IPS-20b (cell line): ENCODE measurements around the gene ZDHHC17.

Experiments
- H3K27ac ChIP-seq: one replicate; pipeline ENCODE4 v1.5.1; 2013; ENCODE audit warnings: low read length
- H3K27me3 ChIP-seq: 2 replicates; pipeline ENCODE4 v1.6.1; 2013; ENCODE audit warnings: mild to moderate bottlenecking, low read length, inconsistent platforms; ENCODE audit not compliant: insufficient read depth
- H3K36me3 ChIP-seq: 2 replicates; pipeline ENCODE4 v1.6.1; 2013; ENCODE audit warnings: low read depth, mild to moderate bottlenecking, inconsistent platforms, low read length, moderate library complexity; ENCODE audit not compliant: insufficient read depth
- H3K4me1 ChIP-seq: 2 replicates; pipeline ENCODE4 v1.6.1; 2013; ENCODE audit warnings: mild to moderate bottlenecking, control low read depth, inconsistent platforms, low read length, moderate library complexity; ENCODE audit not compliant: insufficient read depth
- H3K4me3 ChIP-seq: 2 replicates; pipeline ENCODE4 v1.5.1; 2013; ENCODE audit warnings: mild to moderate bottlenecking, low read length, inconsistent platforms
- H3K9ac ChIP-seq: 2 replicates; pipeline ENCODE4 v1.6.1; 2013; ENCODE audit warnings: low read depth, mild to moderate bottlenecking, inconsistent platforms, low read length, moderate library complexity
- H3K9me3 ChIP-seq: 2 replicates; pipeline ENCODE4 v1.6.1; 2013; ENCODE audit warnings: mild to moderate bottlenecking, low read depth, low read length, inconsistent platforms; ENCODE audit not compliant: insufficient read depth

The ZDHHC17 gene

DNA sequence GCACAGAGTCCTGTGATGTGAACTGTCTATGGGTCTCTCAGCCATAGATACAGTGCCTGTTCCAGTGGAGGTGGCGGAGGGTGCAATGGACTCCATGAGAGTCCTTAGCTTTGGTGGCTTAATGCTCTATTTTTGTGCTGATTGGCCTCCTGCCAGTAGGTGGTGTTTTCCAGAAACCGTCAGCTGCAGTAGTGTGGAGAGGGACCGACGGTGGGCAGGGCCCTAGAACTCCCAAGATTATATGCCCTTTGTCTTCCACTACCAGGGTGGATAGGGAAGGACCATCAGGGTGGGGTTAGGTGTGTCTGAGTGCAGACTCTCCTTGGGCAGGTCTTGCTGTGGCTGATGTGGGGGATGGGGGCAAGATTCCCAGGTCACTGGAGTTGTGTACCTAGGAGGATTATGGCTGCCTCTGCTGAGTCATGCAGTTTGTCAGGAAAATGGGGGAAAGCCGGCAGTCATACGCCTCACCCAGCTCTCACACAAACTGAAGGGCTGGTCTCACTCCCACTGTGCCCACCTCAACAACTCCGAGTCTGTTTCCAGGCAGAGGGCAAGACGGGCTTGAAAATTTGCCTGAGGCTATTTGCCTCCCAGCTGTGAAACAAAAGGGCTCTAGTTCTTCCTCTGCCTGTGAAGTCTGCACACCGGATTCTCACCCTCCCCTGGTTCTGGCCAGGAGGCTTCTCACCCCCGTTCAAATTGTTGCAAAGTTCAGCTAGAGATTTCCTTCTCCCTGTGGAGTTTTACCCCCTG is 24.9 kb upstream of the ZDHHC17 start:
- H3K27me3 ChIP-seq: no peaks in the 10 kb centered on the region
- H3K9ac ChIP-seq: no peak overlapping the region
- no peak overlapping the region for H3K27ac ChIP-seq
- H3K36me3 ChIP-seq: no peaks in the 10 kb centered on the region
- H3K9me3 ChIP-seq: peaks cover 18% of the 10 kb centered on the region
- no peak overlapping the region for H3K4me3 ChIP-seq
- no peaks in the 10 kb centered on the region for H3K4me1 ChIP-seq

DNA sequence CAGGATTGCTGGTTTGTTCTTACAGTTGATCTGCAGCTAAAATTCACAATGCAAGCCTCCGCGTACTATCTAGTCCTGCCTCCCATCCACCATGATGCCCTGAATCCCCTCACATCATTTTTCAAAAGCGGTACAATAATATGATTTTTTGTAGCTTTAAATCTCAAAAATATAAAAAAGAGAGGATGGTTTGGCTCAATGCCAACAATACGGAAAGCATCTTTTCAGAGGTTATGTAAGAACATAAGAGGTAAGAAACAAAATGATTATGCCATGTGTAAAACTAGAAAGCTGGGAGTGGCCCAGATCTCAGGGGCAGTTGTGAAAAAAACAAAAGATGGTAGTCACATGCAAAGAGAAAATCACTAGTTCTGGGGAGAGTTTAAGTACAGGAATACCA is 24.0 kb upstream of the ZDHHC17 start:
- Histone ChIP-seq H3K9me3 (peaks cover 18% of the 10 kb centered on the region), H3K4me1 (no peaks in the 10 kb centered on the region), H3K9ac (no peak overlapping the region), H3K27me3 (no peaks in the 10 kb centered on the region), H3K4me3 (no peak overlapping the region), H3K27ac (no peak overlapping the region), H3K36me3 (no peaks in the 10 kb centered on the region)

DNA sequence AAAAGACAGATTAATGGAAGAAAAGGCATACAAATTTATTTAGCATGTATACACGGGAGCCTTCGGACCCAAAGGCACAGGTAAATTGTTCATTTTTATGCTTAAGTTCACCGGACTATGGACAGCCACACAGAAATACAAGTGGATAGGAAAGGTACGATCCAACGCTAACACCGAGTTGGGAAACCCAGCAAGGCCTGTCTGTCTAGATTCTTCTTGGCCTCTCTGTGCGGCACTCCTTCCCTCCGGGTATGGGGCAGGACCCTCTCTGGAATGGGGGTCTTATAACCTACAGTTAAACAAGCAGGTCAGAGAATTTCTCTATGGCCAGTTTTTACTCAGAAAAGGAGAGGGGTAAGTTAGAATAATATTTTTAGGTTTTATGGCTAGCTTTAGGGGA is 23.4 kb upstream of the ZDHHC17 start:
- Histone ChIP-seq H3K36me3 (no peaks in the 10 kb centered on the region), H3K4me3 (no peak overlapping the region), H3K9me3 (peaks cover 18% of the 10 kb centered on the region), H3K27me3 (no peaks in the 10 kb centered on the region), H3K27ac (no peak overlapping the region), H3K4me1 (no peaks in the 10 kb centered on the region), H3K9ac (no peak overlapping the region)

DNA sequence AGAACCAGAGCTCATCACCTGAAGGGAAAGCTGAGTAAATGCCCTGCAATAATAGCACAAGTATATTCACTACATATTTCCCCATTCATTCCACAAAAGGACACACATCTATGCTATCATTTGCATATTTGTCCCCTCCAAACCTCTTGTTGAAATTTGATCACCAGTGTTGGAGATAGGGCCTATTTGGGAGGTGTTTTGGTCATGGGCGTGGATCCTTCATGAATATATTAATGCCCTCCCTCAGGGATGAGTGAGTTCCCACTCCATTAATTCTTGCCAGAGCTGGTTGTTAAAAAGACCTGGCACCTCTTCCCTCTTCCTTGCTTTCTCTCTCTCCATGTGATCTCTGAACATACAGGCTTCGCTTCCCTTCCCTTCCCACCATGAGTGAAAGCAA is 18.6 kb upstream of the ZDHHC17 start:
- Histone ChIP-seq H3K4me1 (no peaks in the 10 kb centered on the region), H3K27ac (no peak overlapping the region), H3K9ac (no peak overlapping the region), H3K36me3 (no peaks in the 10 kb centered on the region), H3K9me3 (no peaks in the 10 kb centered on the region), H3K4me3 (no peak overlapping the region), H3K27me3 (no peaks in the 10 kb centered on the region)

DNA sequence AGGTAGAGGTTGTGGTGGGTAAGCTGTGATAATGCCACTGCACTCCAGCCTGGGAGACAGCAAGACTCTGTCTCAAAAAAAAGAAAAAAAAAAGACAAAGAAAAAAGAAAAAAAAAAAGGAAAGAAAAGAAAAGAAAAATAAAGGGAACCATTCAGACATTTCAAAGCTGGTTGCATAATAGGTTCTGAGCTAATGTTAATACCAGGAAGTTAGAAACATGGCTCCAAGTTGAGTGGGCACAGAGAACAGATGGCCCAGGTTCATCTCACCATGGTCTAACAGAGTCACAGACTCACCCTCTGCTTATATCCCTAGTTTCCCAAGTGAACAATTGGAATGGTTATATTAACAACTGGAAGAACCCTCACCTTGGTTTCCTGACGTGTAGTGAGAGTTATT is 17.4 kb upstream of the ZDHHC17 start:
- Histone ChIP-seq H3K27ac (no peak overlapping the region), H3K27me3 (no peaks in the 10 kb centered on the region), H3K4me3 (no peak overlapping the region), H3K4me1 (no peaks in the 10 kb centered on the region), H3K36me3 (no peaks in the 10 kb centered on the region), H3K9me3 (no peaks in the 10 kb centered on the region), H3K9ac (no peak overlapping the region)

DNA sequence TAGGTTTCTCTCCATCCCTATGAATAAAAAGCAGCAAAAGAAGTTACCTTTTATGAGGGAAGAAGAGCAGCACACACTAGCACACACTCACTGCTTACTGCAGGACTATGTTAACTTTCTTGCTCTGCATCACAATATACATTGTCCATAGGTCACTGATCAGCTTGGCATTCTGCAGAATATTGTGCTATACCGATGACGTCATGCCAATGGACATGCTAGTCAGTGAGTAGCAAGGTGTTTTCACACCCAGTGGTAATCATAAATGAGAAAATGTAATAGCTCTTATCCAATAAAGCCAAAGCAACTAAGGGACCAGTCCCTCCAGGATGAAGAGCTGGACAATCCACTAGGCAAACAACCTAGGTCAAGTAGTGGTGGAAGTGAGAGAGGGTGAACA is 16.7 kb upstream of the ZDHHC17 start:
- Histone ChIP-seq H3K36me3 (no peaks in the 10 kb centered on the region), H3K27ac (no peak overlapping the region), H3K9ac (no peak overlapping the region), H3K27me3 (no peaks in the 10 kb centered on the region), H3K9me3 (no peaks in the 10 kb centered on the region), H3K4me3 (no peak overlapping the region), H3K4me1 (no peaks in the 10 kb centered on the region)

DNA sequence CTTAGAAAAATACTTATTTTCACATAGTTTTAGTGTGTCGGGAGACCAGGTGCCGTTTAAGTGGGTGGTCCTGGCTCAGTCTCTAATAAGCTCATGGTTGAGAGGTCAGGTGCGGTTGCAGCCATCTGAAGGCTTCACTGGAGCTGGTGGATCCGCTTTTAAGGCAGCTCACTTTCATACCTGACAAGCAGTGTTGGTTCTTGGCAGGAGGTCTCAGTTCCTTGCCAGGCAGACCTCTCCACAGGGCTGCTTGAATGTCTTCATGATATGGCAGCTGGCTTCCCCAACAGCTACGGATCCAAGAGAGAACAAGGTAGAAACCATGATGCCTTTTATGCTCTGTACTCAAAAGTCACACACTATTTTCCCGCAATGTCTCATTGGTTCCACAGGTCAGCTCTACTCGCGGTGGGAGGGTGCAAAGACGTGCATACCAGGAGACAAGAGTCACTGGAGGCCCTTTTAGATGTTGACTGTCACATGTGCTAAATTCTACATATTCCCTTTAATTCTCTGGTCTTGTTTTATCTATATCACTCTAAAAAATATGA is 8.0 kb upstream of the ZDHHC17 start:
- Histone ChIP-seq H3K4me1 (peaks cover 3% of the 10 kb centered on the region; the same call in 1 of the 2 replicates), H3K9me3 (no peaks in the 10 kb centered on the region), H3K9ac (no peak overlapping the region), H3K27ac (no peak overlapping the region), H3K27me3 (no peaks in the 10 kb centered on the region), H3K4me3 (no peak overlapping the region), H3K36me3 (no peaks in the 10 kb centered on the region)

DNA sequence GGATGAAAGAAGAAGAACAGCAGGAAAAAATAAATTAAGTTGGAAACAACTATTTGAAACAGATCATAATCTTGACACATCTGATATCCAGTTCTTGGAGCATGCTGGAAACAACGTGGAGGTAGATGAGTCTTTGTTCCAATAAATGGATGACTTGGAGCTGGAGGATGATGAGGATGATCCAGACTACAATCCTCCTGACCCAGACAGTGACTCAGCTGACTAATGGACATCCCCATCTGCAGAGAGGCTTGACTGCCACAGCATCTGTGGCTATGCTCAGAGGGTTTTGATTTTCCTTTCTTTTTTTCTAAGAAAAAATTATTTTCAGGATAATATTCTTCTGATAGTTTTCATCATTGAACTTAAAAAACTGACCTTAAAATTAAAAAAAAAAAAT is 6.2 kb upstream of the ZDHHC17 start:
- Histone ChIP-seq H3K9ac (no peak overlapping the region), H3K27ac (no peak overlapping the region), H3K4me3 (no peak overlapping the region), H3K27me3 (no peaks in the 10 kb centered on the region), H3K4me1 (peaks cover 9% of the 10 kb centered on the region; the same call in 1 of the 2 replicates), H3K36me3 (no peaks in the 10 kb centered on the region), H3K9me3 (no peaks in the 10 kb centered on the region)

DNA sequence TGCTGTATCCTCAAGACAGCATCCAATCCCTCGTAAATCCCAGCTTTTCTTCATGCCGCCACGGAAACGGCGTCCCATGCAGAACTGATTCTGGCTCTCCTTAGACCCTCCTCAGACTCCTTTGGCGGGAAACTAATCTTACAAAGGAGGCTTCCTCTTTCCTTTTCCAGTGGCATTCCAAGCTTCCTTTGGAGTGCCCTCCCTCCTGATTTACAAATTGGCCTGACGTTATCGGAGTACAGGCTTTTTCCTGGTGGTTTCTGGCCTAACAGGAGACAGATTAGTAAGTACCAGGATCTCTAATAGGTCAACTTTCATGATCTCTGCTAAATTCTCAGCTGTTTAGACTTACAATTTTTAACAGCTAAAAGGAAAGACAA is 1.3 kb upstream of the ZDHHC17 start:
- no peaks in the 10 kb centered on the region for H3K27me3 ChIP-seq
- H3K9me3 ChIP-seq: no peaks in the 10 kb centered on the region
- peak overlapping the region; percentile 98 for H3K9ac ChIP-seq
- H3K4me3 ChIP-seq: peak overlapping the region; percentile 97
- no peaks in the 10 kb centered on the region for H3K36me3 ChIP-seq
- H3K27ac ChIP-seq: peak overlapping the region; percentile 62
- peaks cover 14% of the 10 kb centered on the region; the same call in 1 of the 2 replicates for H3K4me1 ChIP-seq

DNA sequence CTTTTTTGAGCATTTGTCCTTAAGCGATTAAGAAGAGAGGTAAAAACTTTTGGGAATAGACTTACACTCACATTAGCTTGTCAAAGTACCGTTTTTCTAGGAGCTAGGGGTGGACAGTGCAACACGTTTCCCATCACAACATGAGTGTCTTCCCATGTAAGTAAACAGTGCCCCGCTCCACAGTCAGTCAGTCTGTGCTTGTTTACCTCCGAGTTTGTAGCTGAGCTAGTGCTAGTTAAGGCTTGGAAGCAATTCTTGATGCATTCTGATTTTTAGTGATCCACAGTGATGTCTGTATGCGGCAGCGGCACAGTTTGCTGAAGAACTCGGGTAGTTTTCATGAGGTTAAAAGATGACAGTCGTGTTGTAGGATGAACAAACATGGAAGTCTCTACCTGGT is 941 bp downstream of the ZDHHC17 start:
- Histone ChIP-seq H3K9me3 (no peaks in the 10 kb centered on the region), H3K4me3 (peak overlapping the region; percentile 97), H3K36me3 (no peaks in the 10 kb centered on the region), H3K27me3 (no peaks in the 10 kb centered on the region), H3K4me1 (peaks cover 14% of the 10 kb centered on the region; the same call in 1 of the 2 replicates), H3K27ac (peak overlapping the region; percentile 98), H3K9ac (peak overlapping the region; percentile 98)

DNA sequence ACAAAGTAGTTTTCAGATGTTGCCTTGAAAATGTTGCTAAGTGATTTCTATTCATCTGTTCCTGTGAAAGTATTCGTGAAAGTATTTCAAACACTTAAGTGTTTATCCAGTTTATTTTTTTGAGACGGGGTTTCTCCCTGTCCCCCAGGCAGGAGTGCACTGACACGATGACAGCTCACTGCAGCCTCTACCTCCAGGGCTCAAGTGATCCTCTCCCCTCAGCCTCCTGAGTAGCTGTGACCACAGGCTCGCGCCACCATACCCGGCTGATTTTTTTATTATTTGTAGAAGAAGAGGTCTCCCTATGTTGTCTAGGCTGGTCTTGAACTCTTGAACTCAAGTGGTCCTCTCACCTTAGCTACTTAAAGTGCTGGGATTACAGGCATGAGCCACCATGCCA is 1.7 kb downstream of the ZDHHC17 start:
- no peaks in the 10 kb centered on the region for H3K27me3 ChIP-seq
- H3K27ac ChIP-seq: no peak overlapping the region
- no peaks in the 10 kb centered on the region for H3K9me3 ChIP-seq
- peak overlapping the region; percentile 97 for H3K4me3 ChIP-seq
- H3K9ac ChIP-seq: no peak overlapping the region
- no peaks in the 10 kb centered on the region for H3K36me3 ChIP-seq
- H3K4me1 ChIP-seq: peaks cover 14% of the 10 kb centered on the region; the same call in 1 of the 2 replicates

DNA sequence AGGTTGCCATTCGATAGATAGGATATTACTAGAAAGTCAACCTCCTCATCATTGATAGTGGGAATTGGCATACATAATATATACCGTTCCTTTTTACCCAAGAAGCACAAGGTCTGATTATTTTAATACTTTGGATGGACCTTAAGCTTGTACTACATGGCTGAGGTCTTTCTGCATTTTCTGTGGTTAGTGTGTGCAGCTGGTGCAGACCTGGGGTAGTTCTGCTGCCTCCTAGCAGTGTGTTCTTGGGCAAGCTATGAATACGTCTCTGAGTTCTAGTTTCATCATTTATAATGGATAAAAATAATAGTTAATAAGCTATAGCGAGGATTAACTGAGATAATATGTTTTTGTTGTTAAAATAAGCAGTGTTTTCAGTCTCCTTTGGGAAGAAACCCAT is 2.2 kb downstream of the ZDHHC17 start:
- Histone ChIP-seq H3K9me3 (no peaks in the 10 kb centered on the region), H3K9ac (no peak overlapping the region), H3K36me3 (no peaks in the 10 kb centered on the region), H3K27me3 (no peaks in the 10 kb centered on the region), H3K4me3 (no peak overlapping the region), H3K27ac (no peak overlapping the region), H3K4me1 (peaks cover 14% of the 10 kb centered on the region; the same call in 1 of the 2 replicates)
